ENCODE data around the gene MTRF1.
"Not testable (repeated sequence)": the region's sequence is repeated elsewhere in the genome, so short reads cannot be mapped to it uniquely, and the experiment has no call there.

The MTRF1 gene

GRCh38 chr13:41177616-41178015, 85.8 kb downstream of the MTRF1 start:
- DNase-seq (ENCODE audit: low read depth) = no peak

GRCh38 chr13:41175576-41175975, 87.8 kb downstream of the MTRF1 start:
- not testable (repeated sequence) for DNase-seq (ENCODE audit: low read depth)

Measured in stimulated activated CD8-positive, alpha-beta memory T cell treated with anti-CD3 and anti-CD28 coated beads, Interleukin-12 subunit alpha, Interleukin-12 subunit beta, amount 100 ng/mL, for 4 hours (primary cell).